ENCODE data around the gene MPHOSPH9.

DNA sequence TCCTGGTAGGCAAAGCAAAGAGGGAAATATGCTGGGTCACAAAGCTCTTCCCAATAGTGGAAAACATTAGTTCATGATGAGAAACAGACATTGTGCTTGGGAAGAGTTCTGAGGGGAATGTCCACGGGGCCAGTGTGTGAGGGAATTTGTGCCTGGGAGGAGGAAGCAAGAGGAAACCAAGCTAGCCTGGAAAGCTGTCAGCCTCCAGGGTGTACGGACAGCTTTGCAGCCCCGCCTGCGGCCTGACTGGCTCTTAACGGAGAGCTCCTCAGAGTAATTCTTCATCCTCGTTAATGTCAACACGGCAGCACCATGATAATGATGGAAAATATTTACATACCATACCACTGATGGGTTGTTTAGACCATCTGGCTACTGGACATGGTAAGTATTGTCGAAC is 114.4 kb downstream of the MPHOSPH9 start:
- TF ChIP-seq EZH2 (IDR thresholded peaks at IDR 0.05; ENCODE audit: borderline replicate concordance, insufficient read depth, low read depth, low read length, poor library complexity, severe bottlenecking) = no peak
- TF ChIP-seq, protein P1, sequence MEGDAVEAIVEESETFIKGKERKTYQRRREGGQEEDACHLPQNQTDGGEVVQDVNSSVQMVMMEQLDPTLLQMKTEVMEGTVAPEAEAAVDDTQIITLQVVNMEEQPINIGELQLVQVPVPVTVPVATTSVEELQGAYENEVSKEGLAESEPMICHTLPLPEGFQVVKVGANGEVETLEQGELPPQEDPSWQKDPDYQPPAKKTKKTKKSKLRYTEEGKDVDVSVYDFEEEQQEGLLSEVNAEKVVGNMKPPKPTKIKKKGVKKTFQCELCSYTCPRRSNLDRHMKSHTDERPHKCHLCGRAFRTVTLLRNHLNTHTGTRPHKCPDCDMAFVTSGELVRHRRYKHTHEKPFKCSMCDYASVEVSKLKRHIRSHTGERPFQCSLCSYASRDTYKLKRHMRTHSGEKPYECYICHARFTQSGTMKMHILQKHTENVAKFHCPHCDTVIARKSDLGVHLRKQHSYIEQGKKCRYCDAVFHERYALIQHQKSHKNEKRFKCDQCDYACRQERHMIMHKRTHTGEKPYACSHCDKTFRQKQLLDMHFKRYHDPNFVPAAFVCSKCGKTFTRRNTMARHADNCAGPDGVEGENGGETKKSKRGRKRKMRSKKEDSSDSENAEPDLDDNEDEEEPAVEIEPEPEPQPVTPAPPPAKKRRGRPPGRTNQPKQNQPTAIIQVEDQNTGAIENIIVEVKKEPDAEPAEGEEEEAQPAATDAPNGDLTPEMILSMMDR (IDR thresholded peaks at IDR 0.05) = no peak
